ENCODE measurements around the gene S100PBP.
A peak's percentile ranks its signal among the peaks of the same experiment; 100 is the strongest.
"Not testable (repeated sequence)": the region's sequence is repeated elsewhere in the genome, so short reads cannot be mapped to it uniquely, and the experiment has no call there.

The S100PBP gene

GRCh38 chr1:32786856-32787255 lies 30.6 kb upstream of the S100PBP start:
- Histone ChIP-seq H3F3A (ENCODE audit: insufficient read depth, low read length) (no peaks in the 10 kb centered on the region), H3K9me3 (replicated peaks; ENCODE audit: insufficient read depth, low read length) (no peaks in the 10 kb centered on the region), H4K20me1 (ENCODE audit: insufficient read depth, low read length) (no peaks in the 10 kb centered on the region), H3K36me3 (replicated peaks; ENCODE audit: insufficient read depth, low read length) (peaks cover 16% of the 10 kb centered on the region), H3K79me2 (ENCODE audit: low read length) (peaks cover 11% of the 10 kb centered on the region), H3K27me3 (replicated peaks; ENCODE audit: insufficient read depth, low read length) (no peaks in the 10 kb centered on the region), H3K4me3 (ENCODE audit: low read length) (no peak overlapping the region), H3K9ac (ENCODE audit: low read length) (no peak overlapping the region), H3K4me1 (ENCODE audit: low read length) (no peaks in the 10 kb centered on the region), H3K4me2 (ENCODE audit: low read depth, low read length) (no peak overlapping the region), H3K27ac (ENCODE audit: low read length) (no peak overlapping the region), H3K9me2 (replicated peaks; ENCODE audit: insufficient read depth, low read length) (no peaks in the 10 kb centered on the region), H2AFZ (ENCODE audit: low read length) (no peak overlapping the region)
- peak; percentile 26 for DNase-seq
- TF ChIP-seq CTCF (IDR thresholded peaks at IDR 0.05; ENCODE audit: low read length) = 0 out of 2 replicates have a peak, but pooled peaks have one; percentile 26
- TF ChIP-seq EZH2 (optimal IDR thresholded peaks at IDR 0.05; ENCODE audit: low read depth, low read length) = no peak

GRCh38 chr1:32789356-32789755 lies 28.1 kb upstream of the S100PBP start:
- H3K27ac ChIP-seq (ENCODE audit: low read length); H2AFZ ChIP-seq (ENCODE audit: low read length); H3F3A ChIP-seq (ENCODE audit: insufficient read depth, low read length); H4K20me1 ChIP-seq (ENCODE audit: insufficient read depth, low read length); H3K4me2 ChIP-seq (ENCODE audit: low read depth, low read length); H3K4me3 ChIP-seq (ENCODE audit: low read length); DNase-seq; H3K9me3 ChIP-seq (replicated peaks; ENCODE audit: insufficient read depth, low read length); H3K9ac ChIP-seq (ENCODE audit: low read length); H3K4me1 ChIP-seq (ENCODE audit: low read length); H3K9me2 ChIP-seq (replicated peaks; ENCODE audit: insufficient read depth, low read length); H3K27me3 ChIP-seq (replicated peaks; ENCODE audit: insufficient read depth, low read length): not testable (repeated sequence)
- H3K79me2 ChIP-seq (ENCODE audit: low read length) = peaks cover 19% of the 10 kb centered on the region
- peaks cover 16% of the 10 kb centered on the region for H3K36me3 ChIP-seq (replicated peaks; ENCODE audit: insufficient read depth, low read length)

- Histone ChIP-seq H2AFZ (ENCODE audit: low read length) (no peak overlapping the region), H3K4me3 (ENCODE audit: low read length) (no peak overlapping the region), H3K79me2 (ENCODE audit: low read length) (peaks cover 14% of the 10 kb centered on the region), H3K9ac (ENCODE audit: low read length) (no peak overlapping the region), H3K4me2 (ENCODE audit: low read depth, low read length) (no peak overlapping the region), H4K20me1 (ENCODE audit: insufficient read depth, low read length) (no peaks in the 10 kb centered on the region), H3F3A (ENCODE audit: insufficient read depth, low read length) (no peaks in the 10 kb centered on the region), H3K27ac (ENCODE audit: low read length) (no peak overlapping the region), H3K36me3 (replicated peaks; ENCODE audit: insufficient read depth, low read length) (peaks cover 5% of the 10 kb centered on the region), H3K9me2 (replicated peaks; ENCODE audit: insufficient read depth, low read length) (no peaks in the 10 kb centered on the region), H3K4me1 (ENCODE audit: low read length) (no peaks in the 10 kb centered on the region), H3K27me3 (replicated peaks; ENCODE audit: insufficient read depth, low read length) (no peaks in the 10 kb centered on the region), H3K9me3 (replicated peaks; ENCODE audit: insufficient read depth, low read length) (no peaks in the 10 kb centered on the region)
- TF ChIP-seq EZH2phosphoT487 (IDR thresholded peaks at IDR 0.05; ENCODE audit: low read length) = no peak
- TF ChIP-seq EZH2 (optimal IDR thresholded peaks at IDR 0.05; ENCODE audit: low read depth, low read length) = no peak
- no peak for TF ChIP-seq CTCF (IDR thresholded peaks at IDR 0.05; ENCODE audit: low read length)
- no peak for DNase-seq
Measured at GRCh38 chr1:32791881-32792280, 25.6 kb upstream of the S100PBP start.

- H3K27ac ChIP-seq (ENCODE audit: low read length); H3K9me3 ChIP-seq (replicated peaks; ENCODE audit: insufficient read depth, low read length); H3K9ac ChIP-seq (ENCODE audit: low read length); H3K4me1 ChIP-seq (ENCODE audit: low read length); H3K4me3 ChIP-seq (ENCODE audit: low read length); DNase-seq; H3K9me2 ChIP-seq (replicated peaks; ENCODE audit: insufficient read depth, low read length); H3F3A ChIP-seq (ENCODE audit: insufficient read depth, low read length); H3K4me2 ChIP-seq (ENCODE audit: low read depth, low read length); H3K36me3 ChIP-seq (replicated peaks; ENCODE audit: insufficient read depth, low read length); H3K27me3 ChIP-seq (replicated peaks; ENCODE audit: insufficient read depth, low read length); H2AFZ ChIP-seq (ENCODE audit: low read length); H4K20me1 ChIP-seq (ENCODE audit: insufficient read depth, low read length): not testable (repeated sequence)
- H3K79me2 ChIP-seq (ENCODE audit: low read length) = peaks cover 34% of the 10 kb centered on the region
Measured at GRCh38 chr1:32795763-32796162, 21.7 kb upstream of the S100PBP start.
